Measurements from ENCODE around the gene BAZ2B. TPM values are rescaled to one million over a fixed set of nuclear protein-coding genes. Genes with fewer than 3 reads are reported as not detected.

The BAZ2B gene
- total RNA-seq, 1 donor from 2014 or later: 76.2 TPM

DNA sequence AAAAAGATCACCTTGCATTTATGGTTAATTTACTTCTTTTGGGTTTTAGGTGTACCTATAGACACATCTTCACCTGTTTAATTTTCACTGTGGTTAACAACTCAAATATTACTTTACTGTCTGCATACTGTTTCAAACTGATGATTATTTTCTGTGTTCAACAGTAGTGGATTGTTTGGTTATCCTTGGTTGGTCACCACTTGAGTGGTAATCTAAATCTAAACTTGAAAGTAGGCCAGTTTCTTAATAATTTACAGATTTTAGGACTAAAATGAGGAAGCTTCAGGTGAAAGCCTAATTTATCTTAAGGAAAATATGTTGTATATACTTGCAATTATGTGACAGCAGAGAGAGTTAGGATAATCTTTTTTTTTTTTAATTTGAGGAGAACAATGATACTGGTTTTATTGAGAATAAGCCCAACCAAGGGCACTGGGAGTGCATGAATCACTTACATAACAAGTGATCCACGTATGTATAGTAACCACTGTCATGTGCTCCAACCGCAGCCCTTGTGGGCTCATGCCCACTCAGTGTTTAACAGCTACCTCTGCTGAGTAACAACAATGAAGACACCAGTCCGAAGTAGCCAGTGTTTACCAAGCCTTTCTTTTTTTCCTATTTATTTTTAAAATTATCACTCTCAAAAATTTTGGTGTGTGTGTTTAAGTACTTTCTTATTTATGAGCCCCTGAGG, 298.8 kb downstream of the BAZ2B start:
- no peak overlapping the region for H3K27ac ChIP-seq (ENCODE audit: low read depth, low read length)
- peaks cover 0 to 24% (median 18%) of the 10 kb centered on the region in 3 donors for H3K36me3 ChIP-seq (ENCODE audit: control insufficient read depth in 3 of 3, insufficient read depth in 3 of 3, low read length in 3 of 3)
- no peaks in the 10 kb centered on the region for H3K4me1 ChIP-seq (ENCODE audit: control insufficient read depth in 3 of 3, insufficient read depth in 3 of 3, low read length in 3 of 3)
- H3K4me3 ChIP-seq (ENCODE audit: low read length in 3 of 3): no peak overlapping the region
- H3K27me3 ChIP-seq (ENCODE audit: control insufficient read depth in 3 of 3, insufficient read depth in 3 of 3, low read length in 3 of 3): no peaks in the 10 kb centered on the region
- no peak overlapping the region for H3K9ac ChIP-seq (ENCODE audit: low read depth in 1 of 3, low read length in 3 of 3)
- H3K9me3 ChIP-seq (ENCODE audit: control insufficient read depth in 3 of 3, low read length in 3 of 3): no peaks in the 10 kb centered on the region

DNA sequence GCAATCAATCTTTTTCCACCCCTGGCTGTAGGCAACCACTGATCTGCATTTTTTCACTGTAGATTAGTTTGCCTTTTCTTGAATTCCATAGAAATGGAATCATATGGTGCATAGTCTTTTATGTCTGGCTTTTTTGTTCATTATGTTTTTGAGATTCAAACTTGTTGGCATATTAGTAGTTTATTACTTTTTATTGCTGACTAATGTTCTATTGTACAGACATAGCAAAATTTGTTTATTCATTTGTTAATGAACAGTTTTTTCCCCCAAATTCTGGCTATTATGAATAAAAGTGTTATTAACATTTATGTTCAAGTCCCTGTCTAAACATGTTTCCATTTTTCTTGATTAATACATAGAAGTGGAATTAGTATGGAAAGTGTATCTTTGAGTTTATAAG, 308.4 kb downstream of the BAZ2B start:
- Histone ChIP-seq H3K4me1 (ENCODE audit: control insufficient read depth in 3 of 3, insufficient read depth in 3 of 3, low read length in 3 of 3) (no peaks in the 10 kb centered on the region), H3K36me3 (ENCODE audit: control insufficient read depth in 3 of 3, insufficient read depth in 3 of 3, low read length in 3 of 3) (no peaks in the 10 kb centered on the region), H3K4me3 (ENCODE audit: low read length in 3 of 3) (no peak overlapping the region), H3K27me3 (ENCODE audit: control insufficient read depth in 3 of 3, insufficient read depth in 3 of 3, low read length in 3 of 3) (no peaks in the 10 kb centered on the region), H3K9ac (ENCODE audit: low read depth in 1 of 3, low read length in 3 of 3) (no peak overlapping the region), H3K27ac (ENCODE audit: low read depth, low read length) (no peak overlapping the region), H3K9me3 (ENCODE audit: control insufficient read depth in 3 of 3, low read length in 3 of 3) (no peaks in the 10 kb centered on the region)

DNA sequence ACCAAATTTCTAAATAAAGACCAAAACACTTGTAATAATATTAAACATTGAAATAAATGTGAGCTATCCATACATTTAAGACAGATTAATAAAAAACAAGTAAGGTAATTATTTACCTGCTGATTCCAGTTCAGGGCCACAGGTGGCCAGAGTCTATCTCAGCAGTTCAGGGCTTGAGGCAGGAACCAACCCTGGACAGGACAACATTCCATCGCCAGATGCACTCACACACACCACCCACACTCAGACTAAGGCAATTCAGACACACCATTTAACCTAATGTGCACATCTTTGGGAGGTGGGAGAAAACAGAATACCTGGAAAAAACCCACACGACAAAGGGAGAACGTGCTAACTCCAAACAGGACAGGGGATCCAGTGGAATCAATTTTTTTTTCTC, 315.8 kb downstream of the BAZ2B start:
- H3K27me3 ChIP-seq (ENCODE audit: control insufficient read depth in 3 of 3, insufficient read depth in 3 of 3, low read length in 3 of 3): no peaks in the 10 kb centered on the region
- no peak overlapping the region for H3K4me3 ChIP-seq (ENCODE audit: low read length in 3 of 3)
- H3K9me3 ChIP-seq (ENCODE audit: control insufficient read depth in 3 of 3, low read length in 3 of 3): no peaks in the 10 kb centered on the region
- no peak overlapping the region for H3K27ac ChIP-seq (ENCODE audit: low read depth, low read length)
- H3K36me3 ChIP-seq (ENCODE audit: control insufficient read depth in 3 of 3, insufficient read depth in 3 of 3, low read length in 3 of 3): no peaks in the 10 kb centered on the region
- H3K9ac ChIP-seq (ENCODE audit: low read depth in 1 of 3, low read length in 3 of 3): no peak overlapping the region
- no peaks in the 10 kb centered on the region for H3K4me1 ChIP-seq (ENCODE audit: control insufficient read depth in 3 of 3, insufficient read depth in 3 of 3, low read length in 3 of 3)

DNA sequence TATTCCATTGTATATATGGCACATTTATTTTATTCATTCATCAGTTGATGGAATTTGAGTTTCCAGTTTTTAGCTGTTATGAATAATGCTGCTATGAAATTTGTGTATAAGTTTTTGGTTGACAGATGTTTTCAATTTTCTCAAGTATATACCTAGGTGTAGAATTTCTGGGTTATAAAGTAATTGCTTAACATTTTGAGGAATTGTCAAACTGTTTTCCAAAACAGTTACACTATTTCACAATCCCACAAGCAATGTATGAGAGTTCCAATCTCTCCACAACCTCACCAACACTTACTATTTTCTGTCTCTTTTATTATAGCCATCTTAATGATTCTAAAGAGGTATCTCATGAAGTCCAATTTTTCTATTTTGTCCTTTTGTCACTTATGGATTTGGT, 317.4 kb downstream of the BAZ2B start:
- Histone ChIP-seq H3K4me3 (ENCODE audit: low read length in 3 of 3) (no peak overlapping the region), H3K36me3 (ENCODE audit: control insufficient read depth in 3 of 3, insufficient read depth in 3 of 3, low read length in 3 of 3) (no peaks in the 10 kb centered on the region), H3K27ac (ENCODE audit: low read depth, low read length) (no peak overlapping the region), H3K9me3 (ENCODE audit: control insufficient read depth in 3 of 3, low read length in 3 of 3) (no peaks in the 10 kb centered on the region), H3K4me1 (ENCODE audit: control insufficient read depth in 3 of 3, insufficient read depth in 3 of 3, low read length in 3 of 3) (no peaks in the 10 kb centered on the region), H3K9ac (ENCODE audit: low read depth in 1 of 3, low read length in 3 of 3) (no peak overlapping the region), H3K27me3 (ENCODE audit: control insufficient read depth in 3 of 3, insufficient read depth in 3 of 3, low read length in 3 of 3) (no peaks in the 10 kb centered on the region)

DNA sequence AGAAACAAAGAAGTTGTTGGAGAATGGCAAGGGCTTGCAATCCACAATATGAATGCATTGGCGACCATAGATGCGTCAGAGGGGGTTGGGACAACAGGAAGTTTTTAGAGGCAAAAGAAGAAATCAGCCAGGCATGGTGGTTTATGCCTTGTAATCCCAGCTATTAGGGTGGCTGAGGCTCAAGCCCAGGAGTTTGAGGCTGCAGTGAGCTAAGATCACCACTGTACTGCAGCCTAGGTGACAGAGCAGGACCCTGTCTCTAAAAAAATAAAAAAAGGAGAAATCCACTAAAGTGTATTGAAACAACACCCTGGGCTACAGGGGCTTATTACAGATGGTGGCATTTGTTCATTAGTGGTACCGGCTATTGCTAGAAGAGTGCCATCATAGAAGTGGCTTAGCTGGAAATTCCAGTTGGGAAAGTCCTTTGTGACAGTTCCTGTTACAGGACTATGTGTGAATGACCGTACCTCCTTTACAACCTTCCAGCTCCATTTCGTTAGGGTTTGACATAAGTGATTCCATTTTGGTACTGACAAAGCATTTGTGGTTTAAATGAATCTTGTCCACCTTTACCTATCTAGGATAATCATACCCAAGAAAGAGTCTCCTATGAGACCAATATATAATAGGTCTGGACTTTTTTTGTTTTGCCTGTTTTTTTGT, 319.2 kb downstream of the BAZ2B start:
- H3K27me3 ChIP-seq (ENCODE audit: control insufficient read depth in 3 of 3, insufficient read depth in 3 of 3, low read length in 3 of 3): no peaks in the 10 kb centered on the region

DNA sequence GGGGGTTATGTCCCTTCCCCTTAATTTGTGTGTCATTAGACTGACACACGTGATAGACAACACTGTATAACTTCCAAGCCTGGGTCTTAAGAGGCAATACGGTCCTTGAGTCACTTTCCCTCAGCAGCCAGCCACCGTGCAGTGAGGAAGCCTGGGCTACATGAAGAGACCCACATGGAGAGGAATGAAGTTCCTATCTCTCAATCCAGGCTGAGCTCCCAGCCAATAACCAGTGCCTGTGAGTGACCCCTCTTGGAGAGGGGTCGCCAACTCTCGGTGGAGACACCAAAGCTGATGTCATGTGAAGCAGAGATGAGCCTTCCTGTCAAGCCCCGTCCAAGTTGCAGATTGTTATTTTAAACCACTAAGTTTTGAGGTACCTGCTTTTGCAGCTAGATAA, 324.2 kb downstream of the BAZ2B start:
- Histone ChIP-seq H3K36me3 (ENCODE audit: control insufficient read depth in 3 of 3, insufficient read depth in 3 of 3, low read length in 3 of 3) (no peaks in the 10 kb centered on the region), H3K27ac (ENCODE audit: low read depth, low read length) (no peak overlapping the region), H3K9me3 (ENCODE audit: control insufficient read depth in 3 of 3, low read length in 3 of 3) (no peaks in the 10 kb centered on the region), H3K4me1 (ENCODE audit: control insufficient read depth in 3 of 3, insufficient read depth in 3 of 3, low read length in 3 of 3) (peaks cover 0 to 2% (median 0%) of the 10 kb centered on the region in 3 donors), H3K4me3 (ENCODE audit: low read length in 3 of 3) (no peak overlapping the region), H3K9ac (ENCODE audit: low read depth in 1 of 3, low read length in 3 of 3) (no peak overlapping the region), H3K27me3 (ENCODE audit: control insufficient read depth in 3 of 3, insufficient read depth in 3 of 3, low read length in 3 of 3) (no peaks in the 10 kb centered on the region)

More for the DNA sequence above, 319.2 kb downstream of the BAZ2B start:
- H3K4me3 ChIP-seq (ENCODE audit: low read length in 3 of 3): no peak overlapping the region
- no peak overlapping the region for H3K27ac ChIP-seq (ENCODE audit: low read depth, low read length)
- no peaks in the 10 kb centered on the region for H3K9me3 ChIP-seq (ENCODE audit: control insufficient read depth in 3 of 3, low read length in 3 of 3)
- no peak overlapping the region for H3K9ac ChIP-seq (ENCODE audit: low read depth in 1 of 3, low read length in 3 of 3)
- no peaks in the 10 kb centered on the region for H3K36me3 ChIP-seq (ENCODE audit: control insufficient read depth in 3 of 3, insufficient read depth in 3 of 3, low read length in 3 of 3)
- no peaks in the 10 kb centered on the region for H3K4me1 ChIP-seq (ENCODE audit: control insufficient read depth in 3 of 3, insufficient read depth in 3 of 3, low read length in 3 of 3)

DNA sequence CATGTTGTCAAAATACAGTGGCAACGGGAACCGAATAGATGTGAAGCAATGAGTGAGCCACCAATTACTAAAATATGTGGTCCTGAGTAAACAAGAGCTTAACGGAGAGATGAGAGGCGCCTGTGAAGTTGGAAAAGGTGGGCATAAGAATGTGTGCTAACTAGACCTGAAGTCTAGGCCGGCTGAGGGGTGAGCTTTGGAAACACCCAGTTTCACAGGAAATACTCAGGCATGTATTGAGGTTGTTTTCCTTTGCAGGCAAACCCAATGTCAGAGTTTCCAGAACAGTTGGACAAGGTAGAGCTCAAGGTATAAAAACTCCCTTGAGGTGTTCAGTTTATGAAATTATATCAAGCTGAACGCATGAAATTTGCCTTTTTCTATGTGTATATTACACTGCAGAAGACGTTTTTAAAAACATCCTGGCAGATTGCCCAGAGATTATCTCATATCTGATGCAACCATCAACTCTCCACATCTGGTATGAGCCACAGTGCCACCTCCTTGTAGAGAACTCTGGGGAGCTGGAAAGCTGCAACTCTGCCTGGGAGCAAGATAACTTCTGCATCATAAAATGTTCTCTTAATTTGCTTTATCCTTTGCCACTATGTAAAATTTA, 325.9 kb downstream of the BAZ2B start:
- Histone ChIP-seq H3K36me3 (ENCODE audit: control insufficient read depth in 3 of 3, insufficient read depth in 3 of 3, low read length in 3 of 3) (no peaks in the 10 kb centered on the region), H3K27ac (ENCODE audit: low read depth, low read length) (no peak overlapping the region)

DNA sequence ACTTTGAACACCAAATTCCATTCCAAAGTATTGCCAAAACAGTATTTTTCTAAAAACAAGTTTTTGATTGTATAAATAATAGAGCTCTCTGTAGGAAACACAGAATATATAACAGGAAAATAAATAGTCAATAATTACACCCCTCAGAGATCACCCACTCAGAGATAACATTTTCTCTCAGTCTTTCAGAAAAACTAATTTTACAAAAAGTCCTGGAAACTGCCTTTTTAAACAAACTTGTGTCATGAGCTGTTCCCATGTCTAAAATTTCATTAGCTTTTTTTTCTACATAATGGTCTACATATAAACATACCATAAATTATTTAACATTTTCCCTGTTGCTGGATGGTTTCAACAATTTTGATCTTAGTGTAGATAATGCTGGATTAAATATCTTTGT, 328.6 kb downstream of the BAZ2B start:
- H3K4me3 ChIP-seq (ENCODE audit: low read length in 3 of 3): no peak overlapping the region
- no peak overlapping the region for H3K27ac ChIP-seq (ENCODE audit: low read depth, low read length)
- H3K36me3 ChIP-seq (ENCODE audit: control insufficient read depth in 3 of 3, insufficient read depth in 3 of 3, low read length in 3 of 3): peaks cover under 1 to 2% (median under 1%) of the 10 kb centered on the region in 3 donors
- no peaks in the 10 kb centered on the region for H3K27me3 ChIP-seq (ENCODE audit: control insufficient read depth in 3 of 3, insufficient read depth in 3 of 3, low read length in 3 of 3)
- H3K9ac ChIP-seq (ENCODE audit: low read depth in 1 of 3, low read length in 3 of 3): no peak overlapping the region
- peaks cover 0 to 15% (median 7%) of the 10 kb centered on the region in 3 donors for H3K4me1 ChIP-seq (ENCODE audit: control insufficient read depth in 3 of 3, insufficient read depth in 3 of 3, low read length in 3 of 3)
- H3K9me3 ChIP-seq (ENCODE audit: control insufficient read depth in 3 of 3, low read length in 3 of 3): no peaks in the 10 kb centered on the region

More for the DNA sequence above, 325.9 kb downstream of the BAZ2B start:
- Histone ChIP-seq H3K4me3 (ENCODE audit: low read length in 3 of 3) (no peak overlapping the region), H3K4me1 (ENCODE audit: control insufficient read depth in 3 of 3, insufficient read depth in 3 of 3, low read length in 3 of 3) (peaks cover 0 to 15% (median 6%) of the 10 kb centered on the region in 3 donors), H3K27me3 (ENCODE audit: control insufficient read depth in 3 of 3, insufficient read depth in 3 of 3, low read length in 3 of 3) (no peaks in the 10 kb centered on the region), H3K9ac (ENCODE audit: low read depth in 1 of 3, low read length in 3 of 3) (no peak overlapping the region), H3K9me3 (ENCODE audit: control insufficient read depth in 3 of 3, low read length in 3 of 3) (no peaks in the 10 kb centered on the region)

DNA sequence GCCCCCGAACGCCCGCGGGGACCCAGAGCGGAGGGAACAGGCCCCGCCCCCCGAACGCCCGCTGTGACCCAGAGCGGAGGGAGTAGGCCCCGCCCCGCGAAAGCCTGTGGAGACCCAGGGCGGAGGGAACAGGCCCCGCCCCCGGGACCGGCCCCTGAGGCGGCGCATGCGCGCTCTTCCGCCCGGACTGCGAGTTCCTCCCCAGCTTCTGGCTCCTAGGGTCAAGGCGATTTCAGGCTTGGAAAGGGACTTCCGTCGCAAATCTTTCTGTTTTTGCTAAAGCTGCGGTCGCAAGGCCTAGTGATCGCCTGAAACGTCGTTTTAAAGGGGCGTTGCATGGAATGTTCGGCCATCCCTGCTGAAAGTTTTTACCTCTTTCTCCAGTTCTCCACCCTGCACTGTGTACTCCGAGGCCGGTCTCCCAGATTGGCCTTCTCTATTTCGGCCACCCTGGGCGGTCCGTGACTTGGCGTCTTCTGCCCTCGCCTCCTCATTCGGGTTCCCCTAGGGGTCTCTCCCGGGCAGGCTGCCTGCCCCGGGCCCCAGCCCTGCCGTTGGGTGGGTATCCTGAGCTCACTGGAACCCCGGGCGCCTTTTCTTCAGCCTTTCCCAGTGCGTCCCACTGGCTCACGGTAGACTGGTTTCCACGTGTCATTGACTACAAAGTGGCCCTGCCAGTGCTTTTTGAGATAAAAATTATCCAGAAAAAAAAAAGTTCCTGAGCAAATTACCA, 329.5 kb downstream of the BAZ2B start:
- H3K27ac ChIP-seq (ENCODE audit: low read depth, low read length): peak overlapping the region; percentile 87
- no peaks in the 10 kb centered on the region for H3K9me3 ChIP-seq (ENCODE audit: control insufficient read depth in 3 of 3, low read length in 3 of 3)
- H3K4me1 ChIP-seq (ENCODE audit: control insufficient read depth in 3 of 3, insufficient read depth in 3 of 3, low read length in 3 of 3): peaks cover 0 to 15% (median 7%) of the 10 kb centered on the region in 3 donors
- peak overlapping the region; percentile 93 to 98 (median 93) for H3K9ac ChIP-seq (ENCODE audit: low read depth in 1 of 3, low read length in 3 of 3)
- H3K36me3 ChIP-seq (ENCODE audit: control insufficient read depth in 3 of 3, insufficient read depth in 3 of 3, low read length in 3 of 3): peaks cover 2 to 4% (median 3%) of the 10 kb centered on the region in 3 donors
- H3K4me3 ChIP-seq (ENCODE audit: low read length in 3 of 3): peak overlapping the region; percentile 96 to 99 (median 98)
- H3K27me3 ChIP-seq (ENCODE audit: control insufficient read depth in 3 of 3, insufficient read depth in 3 of 3, low read length in 3 of 3): no peaks in the 10 kb centered on the region
